ENCODE results near the gene FGG. TPM values are rescaled to one million over a fixed set of nuclear protein-coding genes. Genes with fewer than 3 reads are reported as not detected.

FGG gene
- total RNA-seq, 1 donor: not detected

- Histone ChIP-seq H3K79me2 (ENCODE audit: insufficient read depth, low read length) (no peaks in the 10 kb centered on the region), H3K27ac (ENCODE audit: low read depth, low read length) (no peak overlapping the region), H4K20me1 (ENCODE audit: insufficient read depth, low read length) (no peaks in the 10 kb centered on the region), H3K36me3 (ENCODE audit: insufficient read depth, low read length) (no peaks in the 10 kb centered on the region), H2AFZ (ENCODE audit: low read length) (no peak overlapping the region), H3K27me3 (ENCODE audit: insufficient read depth, low read length) (no peaks in the 10 kb centered on the region), H3K4me2 (ENCODE audit: insufficient read depth, low read length) (no peak overlapping the region), H3K9me3 (ENCODE audit: low read depth, low read length) (no peaks in the 10 kb centered on the region), H3K4me3 (ENCODE audit: insufficient read depth, low read length) (no peak overlapping the region), H3K4me1 (ENCODE audit: insufficient read depth, low read length) (peaks cover 17% of the 10 kb centered on the region)
- no peak for TF ChIP-seq CTCF (IDR thresholded peaks at IDR 0.05; ENCODE audit: extremely low read depth, low read depth, low read length)
- DNase-seq (ENCODE audit: insufficient read length, low spot score, missing footprints): no peak
Observed at GRCh38 chr4:154559141-154559493, 53.3 kb downstream of the FGG start.

Other genes with a start within 250 kb of the FGG start
- under 0.01 TPM in 2 replicates for gene DCHS2, start 120.9 kb downstream of the FGG start, total RNA-seq
- 79.9 and 81.8 TPM in 2 replicates for gene PLRG1, start 62.3 kb downstream of the FGG start, total RNA-seq
- not detected in 2 replicates for gene FGB, start 49.6 kb downstream of the FGG start, total RNA-seq
- gene FGA, start 21.9 kb downstream of the FGG start, total RNA-seq: not detected in 2 replicates
- gene LRAT, start 131.3 kb upstream of the FGG start, total RNA-seq: not detected in 2 replicates
- not detected in 2 replicates for gene RBM46, start 168.6 kb upstream of the FGG start, total RNA-seq